H1 (cell line): Measurements from ENCODE around the gene ERC1. TPM values are rescaled to one million over a fixed set of nuclear protein-coding genes. Genes with fewer than 3 reads are reported as not detected.

Experiments used
- CTCF ChIA-PET: fragments of 300-600 bp; sonication (Branson Sonifier 250); formaldehyde crosslinking; loops from one replicate; lab custom pipeline; 2021; ENCODE audit not compliant: partially characterized antibody; lab: Charles Lee
- POLR2A ChIA-PET: fragments of 300-600 bp; sonication (Branson Sonifier 250); formaldehyde crosslinking; loops from one replicate; lab custom pipeline; 2021; ENCODE audit warnings: inconsistent platforms; ENCODE audit not compliant: partially characterized antibody; lab: Charles Lee
- DNase-seq, 2 experiments: peaks; one replicate each; pipeline versions ENCODE4 v3.0.0 to v3.0.0-alpha.2; 2010 to 2022; ENCODE audit warnings: low spot score in 2 of 2, low read depth in 1 of 2, mixed read lengths in 1 of 2
- FAIRE-seq: peaks from 2 replicates; lab custom pipeline; 2011; peaks lifted over from hg19 to GRCh38; lab: Jason Lieb, UNC
- H2AFZ ChIP-seq: 2 replicates; pipeline ENCODE4 v1.8.1; 2012; ENCODE audit warnings: low read length, inconsistent platforms
- H2AK5ac ChIP-seq: 2 replicates; pipeline ENCODE4 v1.6.1; 2013; ENCODE audit warnings: low read depth, low read length
- H2BK120ac ChIP-seq: replicated peaks from 2 replicates; pipeline ENCODE3; 2013; ENCODE audit warnings: low read depth, low read length, inconsistent platforms
- H2BK12ac ChIP-seq: 2 replicates; pipeline ENCODE4 v1.6.1; 2013; ENCODE audit warnings: low read depth, low read length
- H2BK15ac ChIP-seq: 2 replicates; pipeline ENCODE4 v1.6.1; 2013; ENCODE audit warnings: low read length
- H2BK20ac ChIP-seq: 2 replicates; pipeline ENCODE4 v1.6.1; 2013; ENCODE audit warnings: low read length
- H2BK5ac ChIP-seq: 2 replicates; pipeline ENCODE4 v1.6.1; 2013; ENCODE audit warnings: low read depth, low read length
- H3K14ac ChIP-seq: 2 replicates; pipeline ENCODE4 v1.6.1; 2013; ENCODE audit warnings: inconsistent platforms; ENCODE audit not compliant: insufficient read length
- H3K18ac ChIP-seq: 2 replicates; pipeline ENCODE4 v1.6.1; 2013; ENCODE audit warnings: low read length; ENCODE audit errors: extremely low read depth
- H3K23ac ChIP-seq: 2 replicates; pipeline ENCODE4 v1.6.1; 2013; ENCODE audit warnings: inconsistent platforms; ENCODE audit not compliant: insufficient read length
- H3K23me2 ChIP-seq: 2 replicates; pipeline ENCODE4 v1.6.1; 2013; ENCODE audit warnings: low read depth, low read length
- H3K27ac ChIP-seq: 2 replicates; pipeline ENCODE4 v1.6.1; 2011; ENCODE audit warnings: low read depth, low read length, inconsistent platforms
- H3K27me3 ChIP-seq, 4 experiments: replicated peaks in 1 of 4; 1 replicate in 1 of 4; 2 replicates in 3 of 4; pipeline versions ENCODE4 v1.6.1 to v1.8.1; 2011 to 2013; ENCODE audit warnings: low read length in 3 of 4, mild to moderate bottlenecking in 3 of 4, inconsistent platforms in 2 of 4, mixed read lengths in 2 of 4, moderate library complexity in 1 of 4; ENCODE audit not compliant: control insufficient read depth in 3 of 4, insufficient read depth in 3 of 4; ENCODE audit errors: extremely low read depth in 1 of 4
- H3K36me3 ChIP-seq, 4 experiments: 2 replicates each; pipeline versions ENCODE4 v1.6.1 to v1.8.1; 2011 to 2013; ENCODE audit warnings: mild to moderate bottlenecking in 4 of 4, low read length in 3 of 4, moderate library complexity in 2 of 4, control low read depth in 1 of 4, inconsistent platforms in 1 of 4; ENCODE audit not compliant: insufficient read depth in 4 of 4, control insufficient read depth in 2 of 4
- H3K4ac ChIP-seq: replicated peaks from 2 replicates; pipeline ENCODE3; 2013; ENCODE audit warnings: low read length, low read depth, mixed read lengths, inconsistent platforms; ENCODE audit not compliant: insufficient read length
- H3K4me1 ChIP-seq, 4 experiments: replicated peaks in 1 of 4; 1 replicate in 1 of 4; 2 replicates in 3 of 4; pipeline versions ENCODE4 v1.6.1 to v1.8.1; 2011 to 2013; ENCODE audit warnings: low read length in 3 of 4, inconsistent platforms in 2 of 4, mixed read lengths in 1 of 4; ENCODE audit not compliant: insufficient read depth in 4 of 4, control insufficient read depth in 3 of 4
- H3K4me2 ChIP-seq, 2 experiments: 2 replicates each; pipeline versions ENCODE4 v1.6.1 to v1.8.1; 2011 to 2013; ENCODE audit warnings: low read depth in 2 of 2, low read length in 2 of 2, control low read depth in 1 of 2, inconsistent platforms in 1 of 2, mild to moderate bottlenecking in 1 of 2; ENCODE audit not compliant: insufficient read depth in 1 of 2
- H3K4me3 ChIP-seq, 4 experiments: fragments of 200-600, 300-600 bp in 1 of 4; sonication (generic), shearing (Covaris generic), sonication (Bioruptor Twin) in 1 of 4; 2 replicates each; pipeline versions ENCODE4 v1.5.1 to v1.8.1; 2011 to 2016; ENCODE audit warnings: low read length in 4 of 4, low read depth in 3 of 4, control low read depth in 2 of 4, inconsistent platforms in 2 of 4, mild to moderate bottlenecking in 2 of 4, mixed read lengths in 1 of 4, moderate library complexity in 1 of 4; ENCODE audit not compliant: insufficient read depth in 2 of 4; ENCODE audit errors: extremely low read depth in 1 of 4
- H3K56ac ChIP-seq: replicated peaks from 2 replicates; pipeline ENCODE3; 2013; ENCODE audit warnings: low read depth, mild to moderate bottlenecking, mixed read lengths, low read length, inconsistent platforms; ENCODE audit not compliant: insufficient read length
- H3K79me1 ChIP-seq: 2 replicates; pipeline ENCODE4 v1.6.1; 2013; ENCODE audit warnings: low read depth, low read length, control low read depth
- H3K79me2 ChIP-seq, 2 experiments: 2 replicates each; pipeline versions ENCODE4 v1.6.1 to v1.8.1; 2012 to 2013; ENCODE audit warnings: low read length in 2 of 2, mild to moderate bottlenecking in 2 of 2, inconsistent platforms in 1 of 2; ENCODE audit not compliant: insufficient read depth in 2 of 2, control insufficient read depth in 1 of 2
- H3K9ac ChIP-seq, 4 experiments: replicated peaks in 1 of 4; 1 replicate in 1 of 4; 2 replicates in 3 of 4; pipeline versions ENCODE4 v1.6.1 to v1.8.1; 2011 to 2013; ENCODE audit warnings: low read depth in 3 of 4, low read length in 3 of 4, control low read depth in 2 of 4, mild to moderate bottlenecking in 2 of 4, moderate library complexity in 2 of 4, inconsistent platforms in 1 of 4; ENCODE audit errors: extremely low read depth in 1 of 4
- H3K9me3 ChIP-seq, 2 experiments: 2 replicates each; pipeline versions ENCODE4 v1.6.1 to v1.8.1; 2012 to 2013; ENCODE audit warnings: mild to moderate bottlenecking in 2 of 2, moderate library complexity in 2 of 2, control low read depth in 1 of 2, inconsistent platforms in 1 of 2, low read depth in 1 of 2, low read length in 1 of 2, mixed read lengths in 1 of 2; ENCODE audit not compliant: insufficient read depth in 2 of 2
- H4K20me1 ChIP-seq, 2 experiments: replicated peaks in 1 of 2; 2 replicates each; pipeline versions ENCODE3 to v1.8.1; 2011 to 2013; ENCODE audit warnings: inconsistent platforms in 2 of 2, low read length in 2 of 2, mild to moderate bottlenecking in 1 of 2; ENCODE audit not compliant: insufficient read depth in 2 of 2, control insufficient read depth in 1 of 2
- H4K5ac ChIP-seq: 2 replicates; pipeline ENCODE4 v1.6.1; 2013; ENCODE audit warnings: low read length, low read depth, mixed read lengths, inconsistent platforms; ENCODE audit not compliant: insufficient read length
- H4K8ac ChIP-seq: 2 replicates; pipeline ENCODE4 v1.8.0; 2013; ENCODE audit warnings: mild to moderate bottlenecking, moderate library complexity, low read length, inconsistent platforms; ENCODE audit not compliant: insufficient read depth; ENCODE audit errors: extremely low read depth
- H4K91ac ChIP-seq: replicated peaks from 2 replicates; pipeline ENCODE3; 2013; ENCODE audit warnings: low read length, mixed read lengths, inconsistent platforms; ENCODE audit not compliant: insufficient read length
- CEBPB ChIP-seq: IDR thresholded peaks from 2 replicates; pipeline ENCODE4 v1.6.1; 2012; ENCODE audit warnings: low read depth, low read length
- KDM4A ChIP-seq: IDR thresholded peaks from one replicate; pipeline ENCODE4 v1.7.1; 2012; ENCODE audit warnings: low read depth, mild to moderate bottlenecking, moderate library complexity, low read length, inconsistent platforms; ENCODE audit not compliant: severe bottlenecking
- WGBS, 2 experiments: shearing (Covaris generic) in 1 of 2; methylation state at CpG; one replicate each; pipeline versions ENCODE4 v1.1.6 to v1.1.7; 2013 to 2015; ENCODE audit warnings: low lambda C conversion rate in 2 of 2, mixed read lengths in 2 of 2, inconsistent platforms in 1 of 2, low coverage in 1 of 2, missing lambda C conversion rate in 1 of 2; ENCODE audit not compliant: insufficient replicate concordance in 2 of 2, insufficient coverage in 1 of 2, insufficient read length in 1 of 2; ENCODE audit errors: extremely low coverage in 1 of 2, missing lambda C conversion rate in 1 of 2; 5-methylcytosine and 5-hydroxymethylcytosine counted together
- polyA plus RNA-seq, 7 experiments: library from polyadenylated mRNA; depleted of rRNA in 3 of 7; stranded (reverse) in 5 of 7; unstranded in 2 of 7; fragments of >200 nt in 5 of 7; fragments of 200-250 nt in 2 of 7; gene quantifications; 1 replicate in 5 of 7; 2 replicates in 1 of 7; 4 replicates in 1 of 7; pipeline versions ENCODE4 v1.2.1 to v1.2.3, GENCODE V29; 2011 to 2013; ENCODE audit warnings: missing spikeins in 2 of 7, mixed read lengths in 2 of 7
- total RNA-seq: library from RNA; stranded (reverse); fragmentation: NEBNext Ultra II Directional; extraction: Animal tissue kit (Norgen Biotek cat#: 25700); gene quantifications from 2 replicates; pipeline ENCODE4 v1.2.1, GENCODE V29; 2021

The ERC1 gene
- total and polyA plus RNA-seq, 2 of the 8 experiments (the other 6 are each of a cell fraction or from before 2014, with no cell fraction given) = 7.8 to 45.7 TPM

DNA sequence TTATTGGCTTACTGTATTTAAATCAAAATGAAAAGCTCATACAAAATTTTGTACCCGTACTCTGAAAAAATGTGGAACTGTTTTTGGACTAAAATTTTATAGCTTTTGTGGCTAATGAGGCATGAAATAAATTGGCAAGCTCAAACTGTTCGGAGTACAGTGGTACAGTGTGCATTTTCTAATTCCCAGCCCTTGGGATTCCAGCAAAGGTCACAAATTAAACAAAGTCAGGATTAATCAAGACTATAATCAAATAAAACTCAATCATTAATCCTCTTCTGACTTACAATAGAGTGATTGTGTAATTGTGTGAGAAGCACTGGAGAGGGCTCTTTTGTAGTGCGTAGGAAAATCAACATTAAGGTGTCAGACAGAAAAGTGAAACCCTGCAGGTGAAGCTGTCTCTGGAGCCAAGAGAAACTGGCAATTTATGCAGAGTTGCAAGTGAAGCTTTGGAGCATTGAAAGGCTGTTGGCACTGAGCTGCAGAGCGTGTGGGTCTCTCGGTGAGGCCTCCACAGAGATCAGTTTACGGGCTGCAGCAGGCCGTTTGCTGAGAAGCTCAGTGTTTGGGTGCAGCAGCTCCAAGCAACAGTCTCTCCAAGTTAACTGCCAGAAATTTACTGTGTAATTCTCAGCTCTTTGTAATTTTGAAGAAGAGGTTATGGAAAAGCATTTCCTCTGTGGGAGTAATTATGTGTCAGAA lies 327.5 kb downstream of the ERC1 start:
- no peak overlapping the region for H2AK5ac ChIP-seq
- peaks cover 0 to 3% (median 0%) of the 10 kb centered on the region in 4 experiments; a peak in 2 of 7 replicates for H3K4me1 ChIP-seq
- no peak overlapping the region for H3K4ac ChIP-seq
- H3K27ac ChIP-seq = no peak overlapping the region
- no peak overlapping the region for H4K5ac ChIP-seq
- no peak overlapping the region for H4K8ac ChIP-seq
- H2BK5ac ChIP-seq = no peak overlapping the region
- no peak overlapping the region for H2BK15ac ChIP-seq
- no peak overlapping the region for H3K18ac ChIP-seq
- WGBS, 2 experiments = 70% methylated on average over 7 of the region's 7 CpGs; no CpG with 5 or more reads in 1 of the 2 experiments
- peak; percentile 85 for FAIRE-seq
- no peaks in the 10 kb centered on the region for H3K27me3 ChIP-seq
- H3K4me3 ChIP-seq = no peak overlapping the region
- H2BK120ac ChIP-seq = no peak overlapping the region
- H3K14ac ChIP-seq = no peak overlapping the region
- peaks cover 0 to 3% of the 10 kb centered on the region in 2 experiments; a peak in 1 of 4 replicates for H3K9me3 ChIP-seq
- H3K4me2 ChIP-seq = no peak overlapping the region
- no peak overlapping the region for H2BK12ac ChIP-seq
- no peak overlapping the region for H3K56ac ChIP-seq
- H3K23me2 ChIP-seq = no peaks in the 10 kb centered on the region
- no peak overlapping the region for H3K9ac ChIP-seq
- H3K79me1 ChIP-seq = no peaks in the 10 kb centered on the region
- H3K23ac ChIP-seq = no peak overlapping the region
- DNase-seq = no peak
- H3K36me3 ChIP-seq = peaks cover 0 to 3% (median 1%) of the 10 kb centered on the region in 4 experiments; a peak in 2 of 8 replicates
- no peak for TF ChIP-seq KDM4A
- TF ChIP-seq CEBPB = peak; percentile 32; the same call in 1 of the 2 replicates
- TF ChIP-seq, all 59 proteins: peak for 1
- no peaks in the 10 kb centered on the region for H3K79me2 ChIP-seq
- H4K20me1 ChIP-seq = no peaks in the 10 kb centered on the region
- CTCF ChIA-PET = interaction anchor here (0.8 to 2.3 kb wide), 6 partner anchors 9 to 265 kb away, joined by 3 to 6 read pairs (median 4); no protein-coding TSS in a partner anchor
- no peak overlapping the region for H4K91ac ChIP-seq
- no peak overlapping the region for H2AFZ ChIP-seq
- POLR2A ChIA-PET = interaction anchor here (0.7 kb wide), 1 partner anchor 17 kb away, joined by 3 read pairs; no protein-coding TSS in a partner anchor
- H2BK20ac ChIP-seq = no peak overlapping the region
